ENCODE results near the gene ALG3.
"Not testable (repeated sequence)": the region's sequence is repeated elsewhere in the genome, so short reads cannot be mapped to it uniquely, and the experiment has no call there.

Gene ALG3

DNA sequence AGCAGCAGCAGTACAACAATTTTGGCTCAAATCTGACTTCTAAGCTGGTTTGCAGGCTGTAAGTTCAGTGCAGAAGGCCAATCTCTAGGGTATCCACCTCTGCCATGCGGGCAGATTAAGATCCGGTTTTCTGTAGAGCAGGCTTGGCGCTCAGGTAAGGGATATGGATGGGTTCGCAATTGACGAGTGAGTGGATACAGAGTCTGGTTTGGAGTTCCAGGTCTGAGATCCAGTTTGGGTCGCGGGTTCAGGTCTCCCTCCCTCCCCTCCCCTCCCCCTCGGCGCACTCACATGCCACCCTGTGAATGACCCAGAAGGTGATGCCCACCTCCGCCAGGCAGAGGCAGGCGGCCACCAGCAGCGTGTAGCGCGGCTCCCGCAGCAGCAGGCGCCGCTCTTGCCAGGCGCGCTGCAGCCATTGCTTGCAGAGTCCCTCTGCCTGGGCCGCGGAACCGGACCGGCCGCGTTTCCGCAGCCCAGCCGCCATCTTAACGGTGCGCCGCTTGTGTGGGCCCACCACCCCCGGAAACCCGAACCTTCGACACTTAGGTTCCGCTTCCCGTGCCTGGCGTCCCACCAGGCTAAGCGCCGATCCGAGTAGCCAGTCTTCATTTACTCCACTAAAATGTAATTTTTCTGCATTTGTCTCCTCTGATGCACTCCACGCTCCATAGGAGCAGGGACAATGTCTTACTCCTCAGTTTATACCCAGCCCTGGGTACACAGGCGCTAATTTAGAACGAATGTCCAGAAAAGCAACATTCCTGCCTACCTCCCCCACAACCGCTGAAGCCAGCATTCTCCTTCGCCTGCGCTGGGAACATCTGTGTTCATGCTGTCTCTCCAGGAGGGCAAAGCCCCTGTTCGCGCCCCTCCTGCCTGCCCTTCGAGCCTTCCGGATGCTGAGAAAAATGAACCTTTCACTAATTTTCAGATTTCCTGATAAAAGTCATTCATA is at the start of gene ALG3:
Gene ALG3 (minus strand): TSS at position 509 of the 958 bp plus-strand sequence. CDS start 22 bp downstream, at position 487.
- DNase-seq = peak; percentile 72 to 88 (median 80)

DNA sequence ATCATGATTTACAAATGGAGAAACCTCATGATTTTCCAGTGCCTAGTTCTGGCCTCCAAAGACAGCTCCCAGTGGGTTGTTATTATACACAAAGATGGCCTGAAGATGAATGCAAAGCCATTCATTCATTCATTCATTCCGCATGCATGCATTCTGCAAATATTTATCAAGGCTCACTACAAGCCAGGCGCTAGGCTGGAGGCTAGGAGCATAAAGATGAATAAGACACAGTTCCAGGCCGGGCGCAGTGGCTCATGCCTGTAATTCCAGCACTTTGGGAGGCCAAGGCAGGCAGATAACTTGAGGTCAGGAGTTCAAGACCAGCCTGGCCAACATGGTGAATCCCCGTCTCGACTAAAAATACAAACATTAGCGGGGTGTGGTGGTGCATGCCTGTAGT is 47.9 kb upstream of the ALG3 start:
- DNase-seq = no peak

DNA sequence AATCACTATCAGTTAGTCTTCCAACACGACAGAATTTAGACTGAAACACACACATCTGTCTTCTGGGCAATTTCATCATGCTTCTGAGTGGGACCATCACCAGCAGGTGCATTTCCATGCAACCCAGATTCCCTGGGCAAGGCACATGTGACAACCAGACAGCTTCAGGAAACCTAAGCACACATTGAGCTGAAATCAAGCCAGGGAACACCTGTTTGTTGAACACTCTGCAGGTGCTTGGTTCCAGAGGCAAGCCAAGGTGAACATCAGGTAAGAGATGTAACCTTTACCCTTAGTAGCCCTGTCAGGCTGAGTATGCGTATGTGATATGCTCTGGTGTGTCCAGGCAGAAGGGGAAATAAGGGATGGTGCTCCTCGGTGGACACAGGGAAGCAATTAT is 47.0 kb upstream of the ALG3 start:
- no peak for DNase-seq

DNA sequence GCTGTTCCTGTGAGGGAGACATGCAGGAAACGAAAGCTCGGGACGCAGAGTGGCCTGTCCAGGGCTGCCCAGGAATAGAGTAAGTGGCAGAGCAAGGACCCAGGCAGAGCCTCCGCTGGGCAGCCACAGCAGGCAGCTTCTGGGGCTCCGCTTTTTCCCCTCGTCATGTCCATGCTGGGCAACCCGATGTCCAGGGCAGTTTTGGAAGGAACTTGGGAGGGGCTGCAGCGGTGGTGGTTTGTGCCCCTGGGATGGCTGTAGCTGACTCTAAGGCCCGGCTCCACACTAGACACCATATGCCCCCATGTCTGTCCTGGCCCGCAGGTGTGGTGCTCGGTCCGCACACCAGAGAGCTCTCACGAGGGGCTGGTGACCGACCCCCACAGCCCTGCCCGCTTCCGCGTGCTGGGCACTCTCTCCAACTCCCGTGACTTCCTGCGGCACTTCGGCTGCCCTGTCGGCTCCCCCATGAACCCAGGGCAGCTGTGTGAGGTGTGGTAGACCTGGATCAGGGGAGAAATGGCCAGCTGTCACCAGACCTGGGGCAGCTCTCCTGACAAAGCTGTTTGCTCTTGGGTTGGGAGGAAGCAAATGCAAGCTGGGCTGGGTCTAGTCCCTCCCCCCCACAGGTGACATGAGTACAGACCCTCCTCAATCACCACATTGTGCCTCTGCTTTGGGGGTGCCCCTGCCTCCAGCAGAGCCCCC is 43.1 kb upstream of the ALG3 start:
- no peak for DNase-seq

DNA sequence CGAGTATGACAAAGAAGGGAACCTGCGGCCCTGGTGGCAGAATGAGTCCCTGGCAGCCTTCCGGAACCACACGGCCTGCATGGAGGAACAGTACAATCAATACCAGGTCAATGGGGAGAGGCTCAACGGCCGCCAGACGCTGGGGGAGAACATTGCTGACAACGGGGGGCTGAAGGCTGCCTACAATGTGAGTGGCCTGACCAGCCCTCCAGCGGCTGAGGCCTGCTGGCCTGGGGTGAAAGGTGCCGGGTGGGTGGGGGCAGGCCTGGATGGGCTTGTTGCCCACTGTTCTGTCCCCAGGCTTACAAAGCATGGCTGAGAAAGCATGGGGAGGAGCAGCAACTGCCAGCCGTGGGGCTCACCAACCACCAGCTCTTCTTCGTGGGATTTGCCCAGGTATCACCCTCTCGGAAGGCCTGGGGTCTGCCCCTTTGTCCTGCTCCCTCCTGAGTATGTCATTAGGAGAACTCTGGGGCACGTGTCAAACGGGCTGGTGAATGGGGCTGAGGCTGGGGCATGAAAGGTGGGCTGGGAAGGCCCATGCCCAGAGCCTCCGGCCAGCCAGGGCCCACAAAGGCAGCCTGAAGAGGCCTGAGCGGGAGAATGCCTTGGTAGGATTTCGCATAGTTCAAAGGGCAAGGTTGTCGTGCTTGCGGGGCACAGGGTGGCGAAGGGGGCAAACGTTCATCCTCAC is 42.4 kb upstream of the ALG3 start:
- no peak for DNase-seq

DNA sequence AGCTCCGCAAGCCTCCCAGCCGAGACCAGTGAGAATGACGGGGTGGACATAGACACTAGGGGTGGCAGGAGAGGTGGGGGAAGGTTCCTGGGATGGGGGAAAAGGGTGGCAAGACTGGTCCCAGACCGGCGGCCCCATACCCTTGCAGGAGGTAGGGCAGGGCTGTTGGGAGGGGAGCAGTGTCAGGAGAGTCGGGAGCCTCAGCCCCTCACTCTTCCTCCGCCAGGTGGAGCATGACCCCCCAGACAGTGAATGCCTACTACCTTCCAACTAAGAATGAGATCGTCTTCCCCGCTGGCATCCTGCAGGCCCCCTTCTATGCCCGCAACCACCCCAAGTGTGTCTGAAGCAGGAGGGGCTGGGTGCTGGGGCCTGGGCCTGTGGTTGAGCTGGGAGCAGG is 41.6 kb upstream of the ALG3 start:
- DNase-seq = no peak

DNA sequence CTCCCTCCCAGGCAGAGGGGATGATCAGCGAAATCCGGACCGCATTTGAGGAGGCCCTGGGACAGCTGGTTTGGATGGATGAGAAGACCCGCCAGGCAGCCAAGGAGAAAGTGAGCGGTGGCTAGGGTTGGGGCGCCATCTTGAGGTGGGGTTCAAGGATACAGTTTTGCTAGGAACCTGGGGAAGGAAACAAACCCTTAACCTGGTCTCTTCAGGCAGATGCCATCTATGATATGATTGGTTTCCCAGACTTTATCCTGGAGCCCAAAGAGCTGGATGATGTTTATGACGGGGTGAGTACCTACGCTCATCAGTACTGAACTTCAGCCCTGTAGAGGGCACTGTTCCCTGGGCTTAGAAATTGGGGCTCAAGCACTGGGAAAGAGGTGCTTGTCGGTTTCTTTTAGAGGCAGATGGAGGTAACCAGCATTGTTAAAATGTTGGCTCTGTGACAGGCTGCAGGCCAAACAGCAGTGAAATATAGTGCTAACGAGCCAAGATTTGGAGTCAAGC is 40.7 kb upstream of the ALG3 start:
- DNase-seq = peak in 5 of 6 experiments; percentile 7 to 38 (median 20)

DNA sequence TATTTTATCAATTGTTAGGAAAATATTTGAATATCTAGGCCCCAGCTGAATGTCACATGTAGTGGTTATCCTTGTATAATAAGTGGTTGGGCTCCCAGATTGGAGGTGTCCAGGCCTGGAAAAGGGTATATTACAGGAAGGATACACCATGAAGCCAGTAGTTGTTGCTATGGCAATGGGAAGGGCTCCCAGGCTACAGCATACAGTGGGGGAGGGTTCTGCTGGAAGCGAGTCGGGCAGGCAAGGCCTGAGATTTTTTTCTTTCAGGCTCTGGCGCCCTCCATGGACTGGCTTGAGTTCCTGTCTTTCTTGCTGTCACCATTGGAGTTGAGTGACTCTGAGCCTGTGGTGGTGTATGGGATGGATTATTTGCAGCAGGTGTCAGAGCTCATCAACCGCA is 35.9 kb upstream of the ALG3 start:
- no peak for DNase-seq

DNA sequence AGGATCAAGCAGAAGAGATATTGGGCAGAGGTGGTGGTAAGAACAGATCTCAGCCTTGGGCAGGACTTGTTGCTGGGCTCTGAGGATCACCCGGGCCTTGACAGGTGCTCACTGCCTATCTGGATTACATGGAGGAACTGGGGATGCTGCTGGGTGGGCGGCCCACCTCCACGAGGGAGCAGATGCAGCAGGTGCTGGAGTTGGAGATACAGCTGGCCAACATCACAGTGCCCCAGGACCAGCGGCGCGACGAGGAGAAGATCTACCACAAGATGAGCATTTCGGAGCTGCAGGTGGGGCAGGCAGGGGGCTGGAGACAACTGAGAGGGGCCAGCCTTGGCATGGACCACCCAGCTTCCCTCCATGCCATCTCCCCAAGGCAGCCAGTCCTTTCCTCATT is 34.9 kb upstream of the ALG3 start:
- DNase-seq = no peak

DNA sequence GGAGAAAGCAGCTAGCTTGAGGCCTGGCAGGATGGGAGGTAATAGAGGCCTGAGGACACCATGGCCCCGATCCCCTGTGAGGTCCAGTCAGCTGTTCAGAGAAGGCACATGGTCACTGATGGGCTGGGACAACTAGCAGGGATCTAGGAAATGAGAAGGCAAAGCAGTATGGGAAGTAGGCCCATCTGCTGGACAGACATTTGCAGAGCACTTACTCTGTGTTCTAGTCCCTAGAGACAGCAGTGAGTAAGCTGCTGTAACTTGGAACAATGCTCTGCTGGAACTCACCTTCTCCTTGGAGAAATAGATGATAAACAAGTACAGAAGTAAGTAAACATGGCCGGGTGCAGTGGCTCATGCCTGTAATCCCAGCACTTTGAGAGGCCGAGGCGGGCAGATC is 34.2 kb upstream of the ALG3 start:
- DNase-seq = no peak

DNA sequence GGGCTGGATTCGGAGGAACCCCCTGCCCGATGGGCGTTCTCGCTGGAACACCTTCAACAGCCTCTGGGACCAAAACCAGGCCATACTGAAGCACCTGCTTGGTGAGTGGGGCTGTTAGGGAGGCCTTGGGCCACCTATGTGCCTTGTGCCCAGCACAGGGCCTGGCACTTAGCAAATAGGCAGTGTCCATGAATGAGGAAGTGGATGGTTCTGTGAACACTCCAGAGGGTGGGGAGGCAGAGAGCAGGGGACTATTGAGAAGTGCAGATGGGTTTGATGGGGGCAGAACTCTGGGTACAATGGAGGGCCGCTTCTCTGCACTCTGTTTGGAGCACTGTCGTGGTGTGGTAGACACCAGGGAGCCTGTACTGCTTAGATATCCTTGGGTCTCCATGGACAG is 28.6 kb upstream of the ALG3 start:
- no peak for DNase-seq

DNA sequence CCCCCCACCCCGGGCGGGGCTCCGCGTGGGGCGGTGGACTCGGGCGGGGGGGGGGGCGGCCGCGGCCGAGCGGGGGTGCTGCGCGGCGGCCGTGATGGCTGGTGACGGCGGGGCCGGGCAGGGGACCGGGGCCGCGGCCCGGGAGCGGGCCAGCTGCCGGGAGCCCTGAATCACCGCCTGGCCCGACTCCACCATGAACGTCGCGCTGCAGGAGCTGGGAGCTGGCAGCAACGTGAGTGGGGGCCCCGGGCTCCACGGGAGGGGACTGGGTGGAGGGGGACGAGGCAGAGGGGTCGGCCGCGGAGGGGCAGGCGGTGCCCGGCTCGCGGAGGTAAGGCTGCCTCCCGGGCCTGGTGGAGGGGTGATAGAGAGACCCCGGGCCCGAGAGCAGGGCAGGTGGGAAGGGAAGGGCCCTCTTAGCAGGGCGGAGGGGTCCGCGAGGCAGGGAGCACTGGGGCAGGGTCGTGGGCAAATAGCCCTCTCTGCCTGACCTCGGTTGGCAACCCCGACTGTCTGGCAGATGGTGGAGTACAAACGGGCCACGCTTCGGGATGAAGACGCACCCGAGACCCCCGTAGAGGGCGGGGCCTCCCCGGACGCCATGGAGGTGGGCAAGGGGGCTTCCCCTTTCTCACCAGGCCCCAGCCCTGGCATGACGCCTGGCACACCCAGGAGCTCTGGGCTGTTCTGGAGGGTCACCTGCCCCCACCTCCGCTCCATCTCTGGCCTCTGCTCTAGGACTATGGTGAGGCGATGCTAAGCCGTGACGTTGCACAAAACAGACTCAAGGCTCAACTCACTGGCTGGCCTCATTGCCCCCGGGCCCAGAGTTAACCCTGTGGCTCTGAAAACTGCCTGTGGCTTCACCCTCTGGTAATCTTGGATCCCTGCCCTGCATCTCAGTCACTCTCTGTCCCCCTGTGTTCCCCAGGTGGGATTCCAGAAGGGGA is 27.5 kb upstream of the ALG3 start, which contains the start of gene ECE2:
Gene ECE2 (plus strand): TSS at position 62 of the 950 bp plus-strand sequence. CDS start 132 bp downstream, at position 194.
- DNase-seq = no peak

DNA sequence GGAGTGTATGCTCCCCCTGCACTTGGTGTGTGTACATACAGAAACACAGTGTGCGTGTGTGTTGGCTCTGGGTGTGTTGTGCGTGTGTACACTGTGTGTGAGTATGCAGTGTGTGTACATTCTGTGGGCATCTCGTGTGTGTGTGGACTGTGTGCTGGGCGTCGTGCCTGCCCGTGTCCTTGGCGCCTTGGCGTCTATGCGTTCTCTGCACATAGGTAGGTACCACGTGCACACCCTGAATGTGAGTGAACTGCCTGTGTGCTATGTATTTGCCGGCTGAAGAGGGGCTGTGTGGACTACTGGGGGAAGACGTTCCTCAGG is 26.6 kb upstream of the ALG3 start:
- DNase-seq = no peak

DNA sequence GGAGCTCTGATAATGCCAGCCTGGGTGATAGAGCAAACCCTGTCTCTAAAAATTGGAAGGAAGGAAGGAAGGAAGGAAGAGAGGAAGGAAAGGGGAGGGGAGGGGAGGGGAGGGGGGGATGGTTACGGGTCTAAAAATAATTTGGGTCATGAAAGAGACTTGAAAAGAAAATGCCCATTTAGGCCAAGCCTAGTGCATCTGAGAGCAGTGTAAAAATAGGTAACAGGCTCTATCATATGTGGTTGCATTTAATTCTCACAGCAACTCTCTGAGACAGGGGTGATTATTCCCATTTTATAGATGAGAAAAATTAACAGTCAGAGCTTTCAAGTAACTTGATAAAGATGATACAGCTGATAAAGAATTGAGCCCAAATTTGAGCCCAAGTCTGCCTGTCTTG is 23.5 kb upstream of the ALG3 start:
- no peak for DNase-seq

DNA sequence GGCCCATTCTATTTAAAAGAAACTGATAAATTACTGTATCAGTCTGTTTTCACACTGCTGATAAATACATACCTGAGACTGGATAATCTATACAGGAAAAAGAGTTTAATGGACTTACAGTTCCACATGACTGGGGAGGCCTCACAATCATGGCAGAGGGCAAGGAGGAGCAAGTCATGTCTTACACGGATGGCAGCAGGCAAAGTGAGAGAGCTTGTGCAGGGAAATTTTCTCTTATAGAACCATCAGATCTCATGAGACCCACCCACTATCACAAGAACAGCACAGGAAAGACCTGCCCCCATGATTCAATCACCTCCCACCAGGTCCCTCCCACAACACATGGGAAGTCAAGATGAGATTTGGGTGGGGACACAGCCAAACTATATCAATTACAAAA is 18.5 kb upstream of the ALG3 start:
- DNase-seq = not testable (repeated sequence)

DNA sequence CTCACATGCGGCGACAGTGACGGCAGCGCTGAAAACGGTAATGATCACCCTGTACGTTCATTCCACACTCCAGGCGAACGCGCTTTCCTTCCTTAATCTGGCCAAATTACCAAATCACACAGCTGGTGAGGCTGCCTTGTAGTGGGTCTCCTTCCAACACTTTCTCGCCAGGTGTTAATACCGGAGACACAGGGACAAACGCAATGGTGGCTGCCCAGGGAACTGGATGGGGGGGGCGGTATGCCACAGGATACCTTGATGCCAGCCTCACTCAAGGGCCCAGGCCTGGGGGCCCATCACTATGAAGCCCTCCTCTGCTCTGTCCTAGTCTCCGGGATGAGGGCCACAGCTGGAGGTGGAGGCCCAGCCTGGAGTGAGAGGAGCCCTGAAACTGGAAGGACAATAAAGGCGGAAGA is 14.0 kb upstream of the ALG3 start:
- DNase-seq = no peak

DNA sequence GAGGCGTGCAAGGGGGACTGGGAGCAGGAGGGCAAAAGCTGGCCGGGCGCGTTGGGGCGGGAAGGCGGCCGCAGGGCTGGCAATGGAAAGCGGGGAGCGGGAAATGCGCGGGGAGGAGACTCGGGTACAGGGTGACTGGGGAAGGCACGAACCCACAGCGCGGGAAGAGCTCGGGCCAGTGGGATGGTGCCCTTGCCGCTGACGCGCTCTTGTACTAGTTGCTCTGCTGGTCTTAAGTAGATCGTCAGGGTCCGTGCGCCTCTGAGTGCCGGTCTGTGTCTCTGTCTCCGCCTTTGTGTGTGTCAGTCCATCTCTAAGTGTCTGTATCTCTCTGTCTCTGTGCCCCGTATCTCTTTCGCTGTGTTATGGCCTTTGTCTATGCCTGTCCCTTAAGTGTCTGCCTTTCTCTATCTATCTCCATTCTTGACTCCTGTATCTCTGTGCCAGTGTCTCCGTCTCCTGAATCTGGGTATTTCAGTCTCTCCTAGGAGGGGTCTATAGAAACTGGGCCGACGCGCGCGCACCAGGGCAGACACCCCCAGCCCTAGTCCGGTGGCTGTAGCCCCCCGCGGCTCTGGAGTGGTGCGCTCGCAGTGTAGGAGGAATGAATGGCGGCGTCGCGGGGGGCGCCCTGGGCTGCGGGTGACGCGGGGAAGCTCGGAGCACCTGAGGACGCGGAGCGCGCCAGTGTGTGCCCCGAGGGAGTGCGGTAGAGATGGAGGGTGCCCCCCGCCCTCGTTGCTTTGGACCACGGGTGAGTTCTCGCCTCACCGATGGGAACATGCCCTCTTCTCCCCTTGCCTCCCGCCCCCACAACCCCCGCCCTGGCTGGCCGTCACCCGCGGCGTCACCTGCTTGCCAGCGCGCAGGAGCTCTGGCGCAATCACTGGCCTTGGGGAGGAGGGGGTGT is 13.3 kb upstream of the ALG3 start:
- peak in 1 of 6 experiments; percentile 24 for DNase-seq

DNA sequence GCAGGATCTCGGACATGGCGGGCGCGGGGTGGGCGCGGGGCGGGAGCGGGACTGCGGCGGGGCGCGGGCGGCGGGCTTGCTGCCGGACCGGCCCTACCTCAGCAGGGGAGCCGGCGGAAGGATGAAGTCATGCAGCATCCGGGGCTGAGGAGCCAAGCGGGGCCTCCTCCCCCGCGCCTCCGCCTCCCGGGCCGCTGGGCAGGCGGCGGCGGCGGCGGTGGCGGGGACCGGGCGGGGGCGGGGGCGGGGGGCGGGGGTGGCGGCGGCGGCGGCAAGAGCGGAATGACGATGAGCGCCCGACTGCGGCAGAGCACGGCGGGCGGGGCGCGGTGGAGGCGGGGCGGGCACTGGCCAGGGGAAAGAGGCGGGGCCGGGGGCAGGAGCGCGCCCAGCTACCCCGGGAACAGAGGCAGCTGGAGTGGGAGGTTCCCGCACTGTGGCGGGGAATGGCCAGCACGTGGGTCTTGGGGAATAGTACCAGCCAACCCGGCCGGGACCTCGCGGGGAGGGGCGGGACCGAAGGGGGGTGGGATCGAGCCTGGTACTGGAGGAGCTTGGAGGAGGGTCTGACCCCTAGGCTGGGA is 12.6 kb upstream of the ALG3 start, which contains the start of gene CAMK2N2:
Gene CAMK2N2 (minus strand): TSS at position 284 of the 584 bp plus-strand sequence. CDS start 268 bp downstream, at position 16.
- DNase-seq = peak in 3 of 6 experiments; percentile 15 to 45 (median 20)

DNA sequence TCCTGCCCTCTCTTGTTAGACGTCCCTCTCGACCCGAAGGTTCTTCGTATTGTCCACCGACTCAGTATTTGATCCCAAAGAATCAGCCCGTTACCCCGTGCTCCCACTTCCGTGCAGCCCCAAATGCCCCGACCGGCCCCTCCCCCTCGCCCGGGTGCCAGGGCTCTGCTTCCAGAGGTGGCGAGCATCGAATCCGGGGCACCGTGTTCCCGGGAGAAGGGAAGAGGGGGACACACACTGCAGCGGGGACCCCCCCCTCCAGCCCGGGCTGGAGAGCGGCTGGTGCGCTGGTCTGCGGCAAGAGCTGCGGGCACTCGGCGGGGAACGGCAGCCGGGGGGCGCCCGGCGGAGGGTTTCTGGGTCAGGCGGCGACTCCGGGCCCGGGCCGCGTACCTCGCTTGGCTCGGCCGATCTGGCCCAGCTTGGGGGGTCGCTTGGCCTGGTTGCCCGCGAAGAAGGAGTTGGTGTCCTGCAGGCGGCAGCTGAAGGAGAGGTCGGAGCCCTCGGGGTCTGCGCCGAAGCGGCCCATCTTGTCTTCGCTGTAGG is 12.0 kb upstream of the ALG3 start:
- no peak for DNase-seq
